Stimulated activated CD4-positive, alpha-beta T cell treated with anti-CD3 and anti-CD28 coated beads, TNF-alpha, amount 100 ng/mL, for 48 hours (primary cell): ENCODE data around the gene SDE2.
"Not testable (repeated sequence)": the region's sequence is repeated elsewhere in the genome, so short reads cannot be mapped to it uniquely, and the experiment has no call there.

ENCODE experiments used
- DNase-seq, 3 donors: peaks; one replicate each; pipeline ENCODE4 v3.0.0-alpha.2; 2020; ENCODE audit warnings: low read depth in 3 of 3

Gene SDE2

DNA sequence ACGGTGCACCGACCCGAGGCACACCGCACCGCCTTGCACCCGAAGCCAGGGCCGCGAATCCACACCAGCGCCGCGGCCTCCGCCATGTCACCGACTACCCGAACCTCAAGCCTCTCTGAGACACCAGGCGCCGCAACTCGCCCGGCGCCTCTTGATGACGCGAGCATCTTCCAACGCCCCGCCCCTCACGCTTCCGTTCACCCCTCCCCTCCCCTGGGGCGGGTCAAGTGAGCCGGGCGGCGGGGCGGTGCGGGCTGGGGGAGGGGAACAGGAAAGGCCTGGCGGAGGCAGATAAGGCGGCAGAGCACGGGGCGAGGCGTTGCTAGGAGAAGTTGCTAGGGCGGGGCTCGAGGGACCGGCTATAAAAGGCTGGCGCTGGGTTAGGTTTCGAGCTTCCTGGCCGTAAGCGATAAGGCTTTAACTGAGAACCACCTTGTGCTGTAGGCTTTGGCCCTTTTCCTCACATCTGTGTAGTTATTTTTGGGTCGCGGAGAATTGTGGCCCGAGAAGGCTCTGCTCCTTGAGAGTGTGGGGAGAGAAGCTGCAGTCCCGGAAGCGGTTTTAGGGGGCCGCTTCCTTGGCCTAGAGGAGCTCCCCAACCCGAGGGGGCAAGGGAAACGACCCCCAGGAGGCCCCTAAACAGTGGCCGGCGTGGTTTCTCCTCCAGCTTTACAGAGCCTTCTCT lies at the start of gene SDE2:
Gene SDE2 (minus strand): TSS at position 117 of the 685 bp plus-strand sequence. CDS start 31 bp downstream, at position 86.
- DNase-seq, result peak; percentile 100

DNA sequence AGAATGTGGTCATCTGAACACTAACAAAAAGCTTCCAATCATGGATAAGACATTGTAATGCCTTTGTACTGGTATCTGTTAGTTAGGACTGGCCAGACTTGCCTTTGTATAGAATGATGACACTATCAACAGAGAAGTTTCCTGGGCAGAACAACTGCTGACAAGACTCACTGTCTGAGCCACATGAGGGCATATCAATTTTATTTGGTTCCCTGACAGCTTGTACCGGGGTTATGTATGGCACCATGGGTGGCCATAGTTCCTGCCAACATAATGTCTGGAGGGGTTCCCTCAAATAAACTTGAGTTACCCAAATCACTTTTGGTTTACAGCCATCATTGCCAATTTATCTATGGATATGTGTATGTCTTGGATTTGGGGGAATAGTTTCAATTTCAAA lies 49.7 kb upstream of the SDE2 start:
- DNase-seq, result no peak

DNA sequence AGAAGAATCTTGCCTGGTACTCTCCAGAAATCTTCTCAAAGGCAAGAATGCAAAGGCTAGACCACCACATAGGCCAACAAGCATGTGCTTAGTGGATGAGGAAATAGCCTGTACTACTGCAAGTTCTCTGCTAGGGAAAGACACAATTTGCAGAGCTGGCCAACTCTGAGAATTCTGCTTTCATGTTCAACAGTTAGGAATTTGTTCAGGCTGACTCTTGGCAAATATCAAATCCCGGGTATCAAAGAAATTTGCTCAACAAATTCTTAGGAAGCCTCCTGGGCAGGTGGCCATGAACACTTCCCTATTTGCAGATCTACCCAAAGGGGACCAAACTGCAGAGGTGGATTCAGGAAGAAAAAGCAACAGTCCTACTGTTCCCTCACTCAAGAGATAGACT lies 48.4 kb upstream of the SDE2 start:
- DNase-seq, result no peak

DNA sequence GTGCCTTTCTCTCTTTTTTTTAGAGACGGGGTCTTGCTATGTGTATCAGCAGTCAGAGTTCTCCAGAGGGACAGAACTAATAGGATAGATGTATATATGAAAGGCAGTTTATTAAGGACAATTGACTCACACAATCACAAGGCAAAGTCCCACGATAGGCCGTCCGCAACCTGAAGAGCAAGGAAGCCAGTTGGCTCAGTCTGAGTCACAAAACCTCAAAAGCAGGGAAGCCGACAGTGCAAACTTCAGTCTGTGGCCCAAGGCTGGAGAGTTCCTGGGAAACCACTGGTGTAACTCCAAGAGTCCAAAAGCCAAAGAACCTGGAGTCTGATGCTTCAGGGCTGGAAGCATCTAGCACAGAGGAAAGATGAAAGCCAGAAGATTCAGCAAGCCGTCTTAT lies 47.1 kb upstream of the SDE2 start:
- no peak for DNase-seq

DNA sequence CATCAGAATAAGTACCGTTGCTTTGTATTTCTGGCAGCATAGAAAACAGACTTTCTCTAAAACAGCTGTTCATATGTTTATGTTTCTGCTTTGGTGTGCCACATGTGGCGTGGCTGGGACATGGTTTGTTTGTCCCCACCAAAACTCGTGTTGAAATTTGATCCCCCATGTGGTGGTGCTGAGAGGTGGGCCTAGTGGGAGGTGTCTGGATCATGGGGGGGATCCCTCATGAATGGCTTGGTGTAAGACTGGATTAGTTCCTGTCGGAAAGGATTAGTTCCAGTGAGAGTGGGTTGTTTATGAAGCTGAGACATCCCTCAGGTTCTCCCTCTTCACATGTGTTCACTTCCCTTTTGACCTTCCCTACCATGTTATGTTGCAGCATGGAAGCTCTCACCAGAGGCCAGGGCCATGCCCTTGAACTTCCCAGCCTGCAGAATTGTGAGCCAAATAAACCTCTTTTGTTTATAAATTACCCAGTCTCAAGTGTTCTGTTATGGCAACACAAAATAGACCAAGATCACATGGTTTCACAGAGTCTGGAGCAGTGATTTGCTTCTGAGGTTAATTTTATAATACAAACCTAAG lies 45.5 kb upstream of the SDE2 start:
- no peak for DNase-seq

DNA sequence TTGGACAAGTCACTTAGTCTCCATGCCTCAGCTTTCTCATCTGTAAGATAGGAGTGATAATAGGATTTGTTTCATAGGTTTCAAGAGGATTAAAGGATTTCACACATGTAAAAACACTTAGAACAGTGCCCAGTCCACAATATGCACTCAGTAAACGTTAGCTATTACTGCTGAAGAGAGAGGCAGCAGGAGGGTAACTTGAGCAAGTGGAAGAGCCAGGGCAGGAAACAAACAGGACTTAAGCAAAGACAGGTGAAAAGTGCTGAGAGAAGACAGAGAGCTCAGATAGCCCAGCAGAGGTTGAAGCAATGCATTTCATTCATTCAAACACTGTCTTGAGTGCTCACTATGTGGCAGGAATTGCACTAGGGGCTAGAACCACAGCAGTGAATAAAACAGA lies 42.3 kb upstream of the SDE2 start:
- no peak for DNase-seq

DNA sequence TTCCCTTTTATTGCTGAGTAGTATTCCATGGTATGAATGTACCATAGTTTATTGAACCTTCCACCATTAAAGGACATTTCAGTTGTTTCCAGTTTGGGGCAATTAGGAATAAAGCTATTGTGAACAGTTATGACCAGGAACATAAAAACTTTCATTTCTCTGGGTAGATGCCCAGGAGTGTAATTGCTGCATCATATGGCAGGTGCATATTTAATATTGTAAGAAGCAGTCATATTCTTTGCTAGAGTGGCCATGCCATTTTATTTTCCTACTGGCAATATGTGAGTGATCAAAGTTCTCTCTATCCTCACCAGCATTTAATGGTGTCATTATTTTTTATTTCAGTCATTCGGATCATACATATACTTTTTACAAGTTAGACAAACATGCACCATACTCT lies 39.5 kb upstream of the SDE2 start:
- no peak for DNase-seq

DNA sequence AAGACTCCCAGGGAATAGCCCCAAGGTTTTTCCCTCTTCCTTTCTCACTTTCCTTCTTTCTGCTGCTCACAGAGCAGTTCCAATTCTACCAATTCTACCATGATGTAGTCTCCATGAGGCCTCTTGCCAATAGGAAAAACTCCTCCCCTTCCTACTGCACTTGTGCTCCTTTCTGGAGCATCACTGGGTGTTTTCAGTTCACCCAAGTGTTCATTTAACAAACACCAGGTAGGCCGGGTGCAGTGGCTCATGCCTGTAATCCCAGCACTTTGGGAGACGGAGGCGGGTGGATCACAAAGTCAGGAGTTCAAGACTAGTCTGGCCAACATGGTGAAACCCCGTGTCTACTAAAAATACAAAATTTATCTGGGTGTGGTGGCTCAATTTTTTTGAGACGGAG lies 36.8 kb upstream of the SDE2 start:
- no peak for DNase-seq

DNA sequence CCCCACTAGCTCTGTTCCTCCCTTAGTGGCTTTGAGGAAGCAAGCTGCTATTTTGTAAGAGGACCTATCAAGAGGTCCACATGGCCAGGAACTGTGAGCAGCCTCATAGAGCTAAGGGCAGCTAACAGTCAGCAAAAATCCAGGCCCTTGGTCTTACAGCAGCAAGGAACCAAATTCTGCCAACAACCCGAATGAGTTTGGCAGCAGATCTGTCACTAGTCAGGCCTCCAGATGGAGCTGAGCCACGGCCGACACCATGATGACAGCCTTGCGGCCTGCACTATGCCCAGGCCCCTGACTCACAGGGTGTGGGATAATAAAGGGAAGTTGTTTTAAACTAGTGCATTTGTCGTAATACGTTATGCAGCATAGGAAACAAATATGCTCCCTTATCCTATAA lies 35.3 kb upstream of the SDE2 start:
- no peak for DNase-seq

DNA sequence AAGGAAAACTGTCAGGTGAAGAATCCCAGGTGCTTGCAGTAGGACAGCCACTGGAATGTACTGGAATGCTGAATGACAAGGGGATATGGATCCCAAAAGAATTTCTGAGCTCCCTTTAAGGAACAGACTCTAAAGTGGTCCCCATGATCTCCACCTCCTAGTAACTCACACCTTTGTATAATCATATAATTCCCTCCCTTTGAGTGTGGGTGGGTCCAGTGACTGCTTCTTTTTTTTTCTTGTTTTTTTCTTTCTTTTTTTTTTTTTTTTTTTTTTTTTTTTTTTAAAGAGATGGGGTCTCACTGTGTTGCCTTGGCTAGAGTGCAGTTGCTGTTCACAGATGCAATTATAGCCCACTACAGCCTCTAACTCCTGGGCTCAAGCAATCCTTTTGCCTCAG lies 34.8 kb upstream of the SDE2 start:
- DNase-seq, result no peak

DNA sequence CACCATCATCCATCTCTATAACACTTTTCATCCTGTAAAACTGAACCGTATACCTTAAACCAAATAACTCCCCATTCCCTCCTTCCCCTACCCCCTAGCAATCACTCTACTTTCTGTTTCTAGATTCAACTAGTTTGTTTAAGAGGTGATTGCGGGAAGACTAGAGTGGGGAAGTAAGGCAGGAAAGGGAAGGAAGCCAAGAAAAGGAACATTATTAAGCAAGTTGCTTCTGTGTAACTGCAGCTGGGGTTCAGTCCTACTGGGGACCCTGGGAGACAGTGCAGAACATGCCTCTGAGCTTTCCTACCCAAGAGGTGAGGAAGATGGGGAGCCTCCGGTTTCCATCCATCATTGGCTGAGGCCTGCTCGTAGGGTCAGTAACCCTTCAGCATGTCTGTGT lies 34.4 kb upstream of the SDE2 start:
- DNase-seq, result no peak

DNA sequence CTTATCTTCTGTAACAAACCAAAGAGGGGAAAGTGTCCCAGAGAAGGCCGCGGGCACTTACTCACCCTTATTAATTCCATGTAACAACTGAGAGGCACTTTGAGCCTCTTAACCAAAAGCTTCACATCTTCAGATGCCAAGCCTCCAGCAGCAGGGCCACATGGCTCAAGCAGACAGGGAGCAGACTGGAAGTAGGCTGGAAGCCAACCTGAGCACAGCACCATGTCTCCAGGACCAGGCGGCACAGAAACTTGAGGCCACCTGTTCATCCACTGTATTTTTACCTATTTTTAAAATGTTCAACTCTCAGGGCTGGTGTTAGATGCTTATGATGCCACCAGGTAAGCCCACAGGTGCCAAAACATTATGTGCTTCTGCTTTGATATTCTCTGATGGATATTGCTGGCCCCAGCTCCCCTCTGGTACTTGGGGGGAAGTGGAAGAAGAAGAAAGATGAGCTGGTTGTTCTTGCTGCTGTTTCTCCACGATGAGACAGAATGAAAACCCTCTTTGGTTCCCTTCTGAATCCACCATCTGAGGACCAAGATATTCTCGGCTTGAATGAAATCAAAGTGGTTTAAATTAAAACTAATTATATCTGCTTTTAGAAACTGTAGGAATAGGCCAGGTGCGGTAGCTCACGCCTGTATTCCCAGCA lies 30.6 kb upstream of the SDE2 start:
- no peak for DNase-seq

DNA sequence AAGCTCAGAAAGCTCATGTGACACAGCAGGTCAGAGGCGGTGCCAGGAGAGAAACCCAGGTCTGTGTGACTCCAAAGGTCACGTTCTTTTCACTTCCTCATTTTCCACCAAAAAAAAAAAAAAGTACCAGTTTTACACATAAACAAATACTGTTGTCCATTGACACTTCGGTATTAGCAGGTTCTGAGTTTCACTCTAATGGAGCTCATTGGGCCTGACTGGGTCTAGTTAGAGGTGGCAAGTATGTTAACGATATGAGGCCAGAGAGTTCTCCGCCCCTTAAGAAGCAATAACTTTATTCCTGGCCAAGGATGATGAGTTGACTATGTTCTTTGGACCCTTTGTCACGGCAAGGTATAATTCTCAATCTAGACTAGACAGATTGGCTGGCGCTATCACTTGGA lies 30.0 kb upstream of the SDE2 start:
- DNase-seq, result no peak

DNA sequence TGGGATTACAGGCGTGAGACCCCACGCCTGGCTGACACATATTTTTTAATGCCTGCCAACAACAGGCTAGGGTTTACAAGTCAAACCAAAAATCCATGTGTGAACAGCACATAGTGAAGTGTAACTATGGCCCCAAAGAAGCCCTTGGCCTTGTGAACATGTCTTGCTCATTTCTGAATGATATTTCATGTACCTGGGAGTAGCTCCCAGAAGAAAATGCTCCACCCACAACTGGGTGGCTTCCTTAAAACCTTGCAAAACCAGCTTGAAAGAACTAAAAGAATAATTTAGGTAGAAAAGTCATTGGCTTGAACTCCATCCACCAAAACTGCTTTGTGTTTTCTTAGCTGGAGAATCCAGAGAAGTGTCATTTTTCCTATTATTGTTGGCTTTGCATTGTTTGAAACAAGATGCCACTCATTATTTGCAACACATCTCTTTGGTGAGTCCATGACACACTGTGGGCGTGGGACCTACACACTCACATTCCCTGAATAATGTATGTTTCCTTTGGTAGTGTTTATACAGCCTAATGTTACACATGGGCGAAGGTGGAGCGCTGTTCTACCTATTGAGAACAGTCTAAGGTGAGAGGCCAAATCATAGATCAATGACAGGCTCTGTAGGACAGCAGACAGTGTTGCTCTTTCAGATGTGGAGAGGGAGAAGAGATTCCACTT lies 28.5 kb upstream of the SDE2 start:
- DNase-seq, result no peak

DNA sequence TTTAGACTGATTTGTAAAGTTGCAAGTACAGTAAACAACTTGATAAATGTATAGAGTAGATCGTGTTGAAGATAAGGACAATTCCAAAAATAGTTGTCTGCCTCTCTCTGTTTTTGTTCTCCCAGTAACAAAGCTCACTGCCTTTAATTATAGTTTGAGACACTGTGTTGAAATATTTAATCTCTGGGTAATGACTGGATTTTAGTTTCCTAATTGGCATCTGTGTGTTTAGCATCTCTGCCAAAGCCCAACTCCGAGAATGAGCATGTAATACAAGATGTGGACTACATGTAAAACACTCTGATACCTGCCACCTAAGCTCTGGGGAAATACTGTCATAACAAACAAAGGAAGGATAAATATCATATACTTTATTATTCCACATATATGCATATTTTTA lies 27.7 kb upstream of the SDE2 start:
- no peak for DNase-seq

DNA sequence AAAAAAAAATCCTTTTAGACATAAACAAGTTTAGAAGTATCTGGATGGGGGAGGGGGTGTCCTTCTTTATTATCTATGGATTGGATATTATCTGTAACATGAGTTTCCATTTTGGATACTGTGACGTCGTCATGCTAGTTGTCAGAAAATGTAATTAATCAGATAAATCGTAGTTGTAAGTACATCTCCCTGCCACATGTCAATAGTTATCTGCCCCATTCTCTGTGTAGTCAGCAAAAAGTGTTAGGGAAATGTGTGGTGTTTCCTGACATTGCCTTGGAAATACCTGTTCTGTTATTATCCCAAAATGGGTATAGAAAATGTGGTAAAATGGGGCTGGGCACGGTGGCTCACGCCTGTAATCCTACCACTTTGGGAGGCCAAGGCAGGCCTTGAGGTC lies 24.6 kb upstream of the SDE2 start:
- no peak for DNase-seq

DNA sequence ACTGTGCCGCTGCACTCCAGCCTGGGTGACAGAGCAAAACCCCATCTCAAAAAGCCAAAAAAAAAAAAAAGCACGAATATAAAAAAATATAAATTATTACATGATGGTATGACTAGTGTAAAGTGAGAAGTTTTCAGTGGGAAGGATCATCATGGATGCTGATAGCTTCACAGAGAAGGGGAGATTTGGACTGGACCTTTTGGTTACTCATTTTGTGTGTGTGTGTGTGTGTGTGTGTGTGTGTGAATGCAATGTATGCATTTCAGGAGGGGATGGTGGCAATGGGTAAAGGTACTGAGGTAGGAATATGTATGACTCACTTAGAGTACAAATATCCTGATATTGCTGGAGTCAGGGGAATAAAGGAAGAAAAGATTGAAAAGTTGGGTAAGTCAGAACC lies 22.7 kb upstream of the SDE2 start:
- DNase-seq, result no peak

DNA sequence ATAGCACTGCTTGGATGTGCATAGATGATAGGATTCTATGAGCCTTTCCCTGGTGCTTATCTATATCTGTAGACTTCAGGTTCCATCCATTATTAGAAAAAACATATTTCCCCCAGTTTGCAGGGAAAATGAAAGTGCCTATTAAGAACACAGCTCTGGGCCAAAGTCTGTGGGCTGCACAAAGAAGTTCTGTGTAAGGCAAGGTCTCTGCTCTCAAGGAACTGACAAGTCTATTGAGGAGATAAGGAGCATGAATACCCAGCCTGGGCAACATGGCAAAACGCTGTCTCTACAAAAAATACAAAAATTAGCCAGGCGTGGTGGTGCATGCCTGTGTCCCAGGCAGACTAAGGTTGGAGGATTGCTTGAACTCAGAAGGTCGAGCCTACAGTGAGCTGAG lies 22.3 kb upstream of the SDE2 start:
- DNase-seq, result no peak

DNA sequence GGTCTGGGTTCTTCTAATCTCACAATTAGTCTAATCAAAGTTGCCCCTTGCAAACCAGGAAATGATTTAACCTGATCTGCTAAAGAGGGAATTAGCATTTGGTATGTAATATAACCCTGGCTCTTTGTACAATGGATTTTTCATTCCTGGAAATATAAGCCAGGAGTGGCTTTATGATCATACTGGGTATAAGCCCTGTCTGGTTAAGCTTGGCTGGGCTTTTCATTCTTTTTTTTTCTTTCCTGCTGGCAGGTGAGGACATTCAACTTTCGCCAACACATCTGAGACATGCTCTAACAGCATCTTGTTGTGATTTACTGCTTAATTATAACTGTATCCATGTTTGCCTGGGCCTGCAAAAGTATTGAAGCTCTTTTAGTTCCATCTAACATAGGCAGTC lies 20.4 kb upstream of the SDE2 start:
- DNase-seq, result no peak

DNA sequence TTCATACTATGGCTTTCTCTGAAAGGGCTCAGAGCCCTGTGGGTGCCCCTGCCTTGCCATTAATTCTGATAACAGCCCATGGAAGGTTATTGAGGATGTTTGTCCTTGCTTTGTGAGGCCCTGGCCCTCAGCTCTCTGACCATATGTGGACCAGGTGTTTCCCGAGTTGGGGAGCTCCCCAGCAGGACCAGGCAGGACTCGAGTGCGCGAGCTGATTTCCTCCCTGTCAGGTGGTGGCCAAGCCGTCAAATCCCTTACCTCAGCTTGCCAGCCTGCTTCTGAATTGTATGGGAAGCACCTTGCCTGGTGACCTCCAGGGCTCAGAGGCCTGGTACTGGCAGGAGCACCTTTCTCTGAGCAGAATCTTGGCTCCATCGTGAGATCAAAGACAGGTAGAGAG lies 17.9 kb upstream of the SDE2 start:
- no peak for DNase-seq

DNA sequence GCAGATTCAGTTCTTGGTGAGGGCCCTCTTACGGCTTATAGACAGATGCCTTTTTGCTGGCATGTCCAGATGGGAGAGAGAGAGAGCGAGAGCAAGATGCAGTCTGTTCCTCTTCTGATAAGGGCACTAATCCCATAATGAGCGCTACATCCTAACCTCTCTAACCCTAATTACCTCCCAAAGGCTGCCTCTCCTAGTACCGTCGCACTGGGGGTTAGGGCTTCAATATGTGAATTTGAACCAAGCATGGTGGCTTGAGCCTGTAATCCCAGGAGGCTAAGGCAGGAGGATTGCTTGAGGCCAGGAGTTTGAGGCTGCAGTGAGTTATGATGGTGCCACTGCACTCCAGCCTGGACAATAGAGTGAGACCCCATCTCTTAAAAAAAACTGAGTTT lies 10.5 kb upstream of the SDE2 start:
- no peak for DNase-seq

DNA sequence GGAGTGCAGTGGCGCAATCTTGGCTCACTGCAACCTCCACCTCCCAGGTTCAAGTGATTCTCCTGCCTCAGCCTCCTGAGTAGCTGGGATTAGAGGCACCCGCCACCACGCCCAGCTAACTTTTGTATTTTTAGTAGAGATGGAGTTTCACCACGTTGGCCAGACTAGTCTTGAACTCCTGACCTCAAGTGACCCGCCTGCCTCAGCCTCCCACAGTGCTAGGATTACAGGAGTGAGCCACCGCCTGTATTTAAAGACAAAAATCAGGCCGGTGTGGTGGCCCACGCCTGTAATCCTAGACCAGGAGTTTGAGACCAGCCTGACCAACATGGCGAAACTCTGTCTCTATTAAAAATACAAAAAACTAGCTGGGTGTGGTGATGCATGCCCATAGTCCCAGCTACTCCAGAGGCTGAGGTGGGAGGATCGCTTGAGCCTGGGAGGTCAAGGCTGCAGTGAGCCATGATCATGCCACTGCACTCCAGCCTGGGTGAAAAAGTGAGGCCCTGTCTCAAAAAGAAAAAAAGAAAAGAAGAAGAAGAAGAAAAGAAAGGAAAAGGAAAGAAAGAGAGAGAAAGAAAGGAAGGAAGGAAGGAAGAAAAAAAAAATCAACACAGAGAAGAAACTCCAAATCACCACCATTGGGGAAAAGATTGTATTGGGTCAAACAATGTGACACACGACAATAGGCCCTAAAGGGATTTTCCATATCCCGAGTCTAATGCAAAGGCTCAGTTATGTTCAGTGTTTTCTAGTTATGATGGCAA lies 8.2 kb upstream of the SDE2 start:
- not testable (repeated sequence) for DNase-seq
